ENCODE data around the gene MICAL3. TPM values are rescaled to one million over a fixed set of nuclear protein-coding genes. Genes with fewer than 3 reads are reported as not detected.
"Not testable (repeated sequence)": the region's sequence is repeated elsewhere in the genome, so short reads cannot be mapped to it uniquely, and the experiment has no call there.

The MICAL3 gene
- total RNA-seq, 4 donors from 2014 or later, result 84.2 to 290 (median 151) TPM

- Histone ChIP-seq H3K36me3 (no peaks in the 10 kb centered on the region), H3K9me3 (no peaks in the 10 kb centered on the region), H3K4me3 (no peak overlapping the region), H3K4me1 (peaks cover 8 to 20% (median 18%) of the 10 kb centered on the region in 4 donors), H3K27ac (no peak overlapping the region), H3K27me3 (no peaks in the 10 kb centered on the region)
- DNase-seq, result no peak
- TF ChIP-seq CTCF (IDR thresholded peaks at IDR 0.05) (no peak), EP300 (IDR thresholded peaks at IDR 0.05; ENCODE audit: low read depth) (no peak), POLR2AphosphoS5 (IDR thresholded peaks at IDR 0.05) (no peak), POLR2A (IDR thresholded peaks at IDR 0.05) (no peak)
- in situ Hi-C loops (cut with MboI; ENCODE audit: low pct_ligation_motif_present in 1 of 4, low pct_unique_long_range_greater_than_20kb in 1 of 4, low sequenced_read_pairs in 3 of 4), result no loop called here
- WGBS, 2 donors (ENCODE audit: low coverage in 1 of 2), result 90 to 93% methylated on average over 2 to 4 of the region's 4 CpGs
- intact Hi-C loops (cut with DNase I; ENCODE audit: low total_unique reads), result no loop called here
These were observed 84.8 kb downstream of the MICAL3 start for GRCh38 chr22:17939579-17939978.

DNA sequence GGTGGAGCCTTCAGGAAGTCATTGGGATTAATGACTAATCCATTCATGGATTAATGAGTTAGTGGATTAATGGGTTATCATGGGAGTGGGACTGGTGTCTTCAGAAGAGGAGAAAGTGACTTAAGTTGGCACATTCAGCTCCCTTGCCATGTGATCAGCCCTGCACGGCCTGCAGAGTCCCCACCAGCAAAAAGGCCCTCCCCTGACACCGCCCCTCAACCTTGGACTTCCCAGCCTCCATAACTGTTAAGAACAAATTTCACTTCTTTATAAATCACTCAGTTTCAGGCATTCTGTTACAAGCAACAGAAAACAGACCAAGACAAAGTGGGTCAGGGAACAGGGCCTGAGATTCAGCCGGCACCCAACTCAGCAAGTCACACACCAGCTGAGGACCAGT, 85.3 kb downstream of the MICAL3 start:
- 60 to 88% methylated on average over 1 to 3 of the region's 3 CpGs for WGBS, 2 donors (ENCODE audit: low coverage in 1 of 2)
- no peak for DNase-seq
- Histone ChIP-seq H3K4me3 (no peak overlapping the region), H3K9me3 (no peaks in the 10 kb centered on the region), H3K36me3 (no peaks in the 10 kb centered on the region), H3K27ac (peak overlapping the region in 1 of 4 donors; percentile 47), H3K4me1 (peaks cover 5 to 15% (median 13%) of the 10 kb centered on the region in 4 donors), H3K27me3 (no peaks in the 10 kb centered on the region)
- intact Hi-C loops (cut with DNase I; ENCODE audit: low total_unique reads), result no loop called here
- in situ Hi-C loops (cut with MboI; ENCODE audit: low pct_ligation_motif_present in 1 of 4, low pct_unique_long_range_greater_than_20kb in 1 of 4, low sequenced_read_pairs in 3 of 4), result no loop called here
- TF ChIP-seq EP300 (IDR thresholded peaks at IDR 0.05; ENCODE audit: low read depth), result no peak
- no peak for TF ChIP-seq POLR2A (IDR thresholded peaks at IDR 0.05)
- TF ChIP-seq POLR2AphosphoS5 (IDR thresholded peaks at IDR 0.05), result no peak
- no peak for TF ChIP-seq CTCF (IDR thresholded peaks at IDR 0.05)

GRCh38 chr22:17938484-17938924, 85.9 kb downstream of the MICAL3 start:
- Histone ChIP-seq H3K4me1 (peaks cover 5 to 10% (median 8%) of the 10 kb centered on the region in 4 donors), H3K9me3 (no peaks in the 10 kb centered on the region), H3K36me3 (no peaks in the 10 kb centered on the region), H3K27me3 (no peaks in the 10 kb centered on the region), H3K27ac (peak overlapping the region in 1 of 4 donors; percentile 47), H3K4me3 (no peak overlapping the region)
- intact Hi-C loops (cut with DNase I; ENCODE audit: low total_unique reads) (no loop called here), in situ Hi-C loops (cut with MboI; ENCODE audit: low pct_ligation_motif_present in 1 of 4, low pct_unique_long_range_greater_than_20kb in 1 of 4, low sequenced_read_pairs in 3 of 4) (no loop called here)
- 61% methylated on average over 8 of the region's 8 CpGs; no CpG with 5 or more reads in 1 of the 2 donors for WGBS, 2 donors (ENCODE audit: low coverage in 1 of 2)
- TF ChIP-seq EP300 (IDR thresholded peaks at IDR 0.05; ENCODE audit: low read depth) (no peak), CTCF (IDR thresholded peaks at IDR 0.05) (no peak), POLR2AphosphoS5 (IDR thresholded peaks at IDR 0.05) (no peak), POLR2A (IDR thresholded peaks at IDR 0.05) (no peak)
- no peak for DNase-seq

- DNase-seq; H3K27me3 ChIP-seq; H3K36me3 ChIP-seq; in situ Hi-C loops (cut with MboI; ENCODE audit: low pct_ligation_motif_present in 1 of 4, low pct_unique_long_range_greater_than_20kb in 1 of 4, low sequenced_read_pairs in 3 of 4); H3K9me3 ChIP-seq; intact Hi-C loops (cut with DNase I; ENCODE audit: low total_unique reads); H3K27ac ChIP-seq; H3K4me3 ChIP-seq: not testable (repeated sequence)
- 88 to 99% methylated on average over 2 of the region's 2 CpGs for WGBS, 2 donors (ENCODE audit: low coverage in 1 of 2)
- peaks cover 0 to 12% (median 10%) of the 10 kb centered on the region in 4 donors for H3K4me1 ChIP-seq
These were observed 91.9 kb downstream of the MICAL3 start for GRCh38 chr22:17932457-17932856.

GRCh38 chr22:17931400-17931825, 92.9 kb downstream of the MICAL3 start:
- peak overlapping the region in 1 of 4 donors; percentile 21 for H3K27ac ChIP-seq
- intact Hi-C loops (cut with DNase I; ENCODE audit: low total_unique reads), result no loop called here

More at GRCh38 chr22:17931400-17931825, 92.9 kb downstream of the MICAL3 start:
- Histone ChIP-seq H3K4me1 (peaks cover 6 to 12% (median 11%) of the 10 kb centered on the region in 4 donors), H3K36me3 (no peaks in the 10 kb centered on the region), H3K9me3 (no peaks in the 10 kb centered on the region), H3K27me3 (no peaks in the 10 kb centered on the region), H3K4me3 (no peak overlapping the region)
- WGBS, 2 donors (ENCODE audit: low coverage in 1 of 2), result 51% methylated on average over 3 of the region's 3 CpGs; no CpG with 5 or more reads in 1 of the 2 donors
- DNase-seq, result peak; percentile 50
- no peak for TF ChIP-seq POLR2AphosphoS5 (IDR thresholded peaks at IDR 0.05)
- no peak for TF ChIP-seq CTCF (IDR thresholded peaks at IDR 0.05)
- in situ Hi-C loops (cut with MboI; ENCODE audit: low pct_ligation_motif_present in 1 of 4, low pct_unique_long_range_greater_than_20kb in 1 of 4, low sequenced_read_pairs in 3 of 4), result no loop called here
